PFSK-1 (cell line): ENCODE measurements around the gene MAGEB1.

Source experiments
- FOXP2 ChIP-seq: optimal IDR thresholded peaks from 2 replicates; pipeline ENCODE3; 2011; ENCODE audit warnings: borderline replicate concordance, control low read depth, inconsistent platforms; ENCODE audit not compliant: insufficient read depth; ENCODE audit errors: extremely low read length, extremely low read depth
- POLR2AphosphoS5 ChIP-seq: IDR thresholded peaks from 2 replicates; pipeline ENCODE4 v1.6.1; 2012; ENCODE audit warnings: low read depth, mild to moderate bottlenecking, control low read depth, low read length, moderate library complexity
- SIN3A ChIP-seq: IDR thresholded peaks from 2 replicates; pipeline ENCODE4 v1.6.1; 2012; ENCODE audit warnings: mild to moderate bottlenecking, low read length, moderate library complexity, borderline replicate concordance; ENCODE audit not compliant: insufficient read depth
- TAF1 ChIP-seq: IDR thresholded peaks from 2 replicates; pipeline ENCODE4 v1.6.1; 2012; ENCODE audit warnings: low read length, control low read depth, borderline replicate concordance; ENCODE audit not compliant: insufficient read depth
- TF ChIP-seq, protein P1 (sequence below), 2 experiments: IDR thresholded peaks; 2 replicates each; pipeline versions ENCODE4 v1.6.1 to v1.8.0; 2011 to 2012; ENCODE audit warnings: low read depth in 2 of 2, low read length in 2 of 2, control low read depth in 1 of 2, inconsistent platforms in 1 of 2, mild to moderate bottlenecking in 1 of 2, moderate library complexity in 1 of 2; ENCODE audit not compliant: insufficient read depth in 1 of 2

Gene MAGEB1

DNA sequence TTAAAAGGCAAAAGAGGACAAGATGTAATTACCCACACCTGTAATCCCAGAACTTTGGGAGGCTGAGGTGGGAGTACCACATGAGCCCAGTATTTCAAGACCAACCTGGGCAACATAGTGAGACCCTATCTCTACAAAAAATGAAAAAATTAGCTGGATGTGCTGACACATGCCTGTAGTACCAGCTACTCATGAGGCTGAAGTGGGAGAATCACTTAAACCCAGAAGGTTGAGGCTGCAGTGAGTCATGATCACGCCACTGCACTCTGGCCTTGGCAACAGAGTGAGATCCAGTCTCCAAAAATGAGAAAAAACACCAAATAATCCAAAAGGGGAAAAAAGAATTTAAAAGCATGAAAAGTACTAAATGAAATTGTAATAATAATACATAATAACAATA is 31.4 kb downstream of the MAGEB1 start:
- TF ChIP-seq, protein P1, sequence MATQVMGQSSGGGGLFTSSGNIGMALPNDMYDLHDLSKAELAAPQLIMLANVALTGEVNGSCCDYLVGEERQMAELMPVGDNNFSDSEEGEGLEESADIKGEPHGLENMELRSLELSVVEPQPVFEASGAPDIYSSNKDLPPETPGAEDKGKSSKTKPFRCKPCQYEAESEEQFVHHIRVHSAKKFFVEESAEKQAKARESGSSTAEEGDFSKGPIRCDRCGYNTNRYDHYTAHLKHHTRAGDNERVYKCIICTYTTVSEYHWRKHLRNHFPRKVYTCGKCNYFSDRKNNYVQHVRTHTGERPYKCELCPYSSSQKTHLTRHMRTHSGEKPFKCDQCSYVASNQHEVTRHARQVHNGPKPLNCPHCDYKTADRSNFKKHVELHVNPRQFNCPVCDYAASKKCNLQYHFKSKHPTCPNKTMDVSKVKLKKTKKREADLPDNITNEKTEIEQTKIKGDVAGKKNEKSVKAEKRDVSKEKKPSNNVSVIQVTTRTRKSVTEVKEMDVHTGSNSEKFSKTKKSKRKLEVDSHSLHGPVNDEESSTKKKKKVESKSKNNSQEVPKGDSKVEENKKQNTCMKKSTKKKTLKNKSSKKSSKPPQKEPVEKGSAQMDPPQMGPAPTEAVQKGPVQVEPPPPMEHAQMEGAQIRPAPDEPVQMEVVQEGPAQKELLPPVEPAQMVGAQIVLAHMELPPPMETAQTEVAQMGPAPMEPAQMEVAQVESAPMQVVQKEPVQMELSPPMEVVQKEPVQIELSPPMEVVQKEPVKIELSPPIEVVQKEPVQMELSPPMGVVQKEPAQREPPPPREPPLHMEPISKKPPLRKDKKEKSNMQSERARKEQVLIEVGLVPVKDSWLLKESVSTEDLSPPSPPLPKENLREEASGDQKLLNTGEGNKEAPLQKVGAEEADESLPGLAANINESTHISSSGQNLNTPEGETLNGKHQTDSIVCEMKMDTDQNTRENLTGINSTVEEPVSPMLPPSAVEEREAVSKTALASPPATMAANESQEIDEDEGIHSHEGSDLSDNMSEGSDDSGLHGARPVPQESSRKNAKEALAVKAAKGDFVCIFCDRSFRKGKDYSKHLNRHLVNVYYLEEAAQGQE (IDR thresholded peaks at IDR 0.05; ENCODE audit: insufficient read depth in 1 of 2, low read depth in 2 of 2, low read length in 2 of 2): no peak
- TF ChIP-seq SIN3A (no peak), TAF1 (no peak), POLR2AphosphoS5 (no peak), FOXP2 (no peak)

DNA sequence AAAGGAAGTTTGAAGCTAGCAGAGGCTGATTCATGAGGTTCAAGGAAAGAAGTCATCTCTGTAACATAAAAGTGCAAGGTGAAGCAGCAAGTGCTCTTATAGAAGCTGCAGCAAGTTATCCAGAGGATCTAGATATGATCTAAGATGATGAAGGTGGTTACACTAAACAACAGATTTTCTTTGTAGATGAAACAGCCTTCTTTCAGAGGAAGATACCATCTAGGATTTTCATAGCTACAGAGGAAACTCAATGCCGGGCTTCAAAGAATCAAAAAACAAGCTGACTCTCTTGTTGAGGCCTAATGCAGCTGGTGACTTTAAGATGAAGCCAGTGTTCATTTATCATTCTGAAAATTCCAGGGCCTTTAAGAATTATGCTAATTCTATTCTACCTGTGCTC is 33.5 kb downstream of the MAGEB1 start:
- TF ChIP-seq, protein P1 (IDR thresholded peaks at IDR 0.05; ENCODE audit: insufficient read depth in 1 of 2, low read depth in 2 of 2, low read length in 2 of 2): no peak
- no peak for TF ChIP-seq POLR2AphosphoS5
- no peak for TF ChIP-seq FOXP2
- no peak for TF ChIP-seq SIN3A
- TF ChIP-seq TAF1: no peak

DNA sequence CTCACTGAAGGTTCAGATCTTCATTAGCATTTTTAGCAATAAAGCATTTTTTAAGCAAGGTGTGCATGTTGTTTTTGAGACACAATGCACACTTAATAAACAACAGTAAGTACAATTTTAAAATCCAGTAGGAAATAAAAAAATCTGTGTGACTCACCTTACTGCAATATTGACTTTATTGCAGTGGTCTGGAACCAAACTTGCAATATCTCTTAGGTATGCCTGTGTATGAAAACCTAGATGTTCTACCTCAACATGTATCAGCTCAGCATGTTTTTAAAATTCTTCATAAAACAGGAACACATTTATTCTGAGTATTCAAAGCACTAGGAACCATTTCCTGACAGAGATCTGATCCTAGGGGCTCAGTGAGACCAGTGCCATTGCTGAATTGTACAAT is 35.6 kb downstream of the MAGEB1 start:
- TF ChIP-seq SIN3A (no peak), FOXP2 (no peak), POLR2AphosphoS5 (no peak), TAF1 (no peak)
- TF ChIP-seq, protein P1 (IDR thresholded peaks at IDR 0.05; ENCODE audit: insufficient read depth in 1 of 2, low read depth in 2 of 2, low read length in 2 of 2): no peak

DNA sequence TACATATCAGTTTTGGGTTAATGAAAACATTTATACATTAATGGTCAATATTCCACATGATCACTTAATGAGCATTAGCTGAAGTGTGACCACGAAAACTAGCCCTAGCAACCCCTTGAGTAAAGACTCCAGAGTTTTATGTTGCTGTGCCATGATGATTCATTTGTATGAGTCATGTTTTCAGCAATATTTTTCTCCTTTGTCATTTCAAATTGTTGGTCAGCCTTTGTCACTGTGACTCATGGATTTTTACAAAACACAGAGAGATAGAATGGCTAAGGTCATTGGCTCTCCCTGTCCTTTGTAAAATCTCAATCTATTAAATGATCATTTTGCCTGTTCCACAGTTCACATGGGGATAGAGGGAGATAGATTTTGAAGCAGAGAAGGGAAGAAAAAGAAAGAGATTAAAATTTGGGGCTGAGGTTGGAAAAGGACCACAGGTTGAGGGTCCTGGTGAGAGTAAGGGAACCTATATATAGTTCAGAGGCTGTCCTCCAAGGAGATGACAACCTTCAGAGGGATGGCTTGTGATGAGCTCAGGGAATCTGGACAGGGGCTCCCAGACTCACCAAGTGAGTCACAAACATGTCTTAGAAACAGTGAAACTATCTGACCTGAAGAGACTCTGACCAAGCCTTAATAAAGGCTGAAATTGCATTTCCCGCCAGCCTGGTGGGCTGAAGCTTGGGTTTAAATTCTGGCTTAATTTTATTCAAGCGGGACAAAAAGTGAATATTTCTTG is 36.7 kb downstream of the MAGEB1 start:
- TF ChIP-seq FOXP2 (no peak), POLR2AphosphoS5 (no peak), SIN3A (no peak), TAF1 (no peak)
- TF ChIP-seq, protein P1 (IDR thresholded peaks at IDR 0.05; ENCODE audit: insufficient read depth in 1 of 2, low read depth in 2 of 2, low read length in 2 of 2): no peak
